NCI-H526 (cell line): Measurements from ENCODE around the gene MYMX.
"Not testable (repeated sequence)": the region's sequence is repeated elsewhere in the genome, so short reads cannot be mapped to it uniquely, and the experiment has no call there.

Experiments
- DNase-seq, 2 experiments: peaks; one replicate each; lab custom pipeline; 2025; lab: John Stamatoyannopoulos, UW

Gene MYMX

GRCh38 chr6:44186635-44187025, 30.1 kb upstream of the MYMX start:
- no peak for DNase-seq

DNA sequence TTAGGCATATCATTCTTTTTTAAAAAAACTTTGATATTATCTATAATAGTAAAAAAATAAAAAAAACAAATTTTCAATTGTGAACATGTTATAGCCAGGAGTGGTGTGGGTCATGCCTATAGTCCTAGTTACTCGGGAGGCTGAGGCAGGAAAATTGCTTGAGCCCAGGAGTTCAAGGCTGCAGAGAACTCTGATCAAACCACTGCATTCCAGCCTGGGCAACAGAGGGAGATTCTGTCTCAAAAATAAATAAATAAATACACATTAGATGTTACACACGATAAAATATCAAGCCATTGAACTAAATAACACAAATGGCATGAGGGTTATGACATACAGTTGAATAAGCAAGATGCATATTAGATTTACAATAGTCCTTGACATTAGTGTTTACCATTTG, 27.9 kb upstream of the MYMX start:
- no peak for DNase-seq

DNA sequence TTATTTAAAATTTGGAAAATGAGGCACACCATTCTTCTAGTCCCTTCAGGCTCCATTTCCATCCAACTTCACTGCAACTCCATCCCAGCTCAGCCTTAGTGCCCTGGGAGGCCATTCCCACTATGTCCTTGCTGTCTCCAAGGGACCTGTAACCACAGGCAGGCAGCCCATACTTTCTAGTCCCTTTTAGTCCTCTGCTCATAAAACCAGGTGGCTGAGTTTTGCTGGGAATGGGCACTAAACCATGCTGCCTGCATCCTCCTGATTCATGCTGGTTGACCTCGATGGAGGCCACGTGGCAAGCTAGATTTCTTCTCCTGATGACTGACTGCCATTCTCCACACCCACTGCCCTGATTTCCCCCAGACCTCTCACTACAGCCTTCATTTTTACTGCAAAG, 27.5 kb upstream of the MYMX start:
- DNase-seq = no peak

GRCh38 chr6:44190715-44191114, 26.0 kb upstream of the MYMX start:
- DNase-seq = peak; percentile 40 to 60

GRCh38 chr6:44192428-44193041, 24.2 kb upstream of the MYMX start:
- DNase-seq = no peak

DNA sequence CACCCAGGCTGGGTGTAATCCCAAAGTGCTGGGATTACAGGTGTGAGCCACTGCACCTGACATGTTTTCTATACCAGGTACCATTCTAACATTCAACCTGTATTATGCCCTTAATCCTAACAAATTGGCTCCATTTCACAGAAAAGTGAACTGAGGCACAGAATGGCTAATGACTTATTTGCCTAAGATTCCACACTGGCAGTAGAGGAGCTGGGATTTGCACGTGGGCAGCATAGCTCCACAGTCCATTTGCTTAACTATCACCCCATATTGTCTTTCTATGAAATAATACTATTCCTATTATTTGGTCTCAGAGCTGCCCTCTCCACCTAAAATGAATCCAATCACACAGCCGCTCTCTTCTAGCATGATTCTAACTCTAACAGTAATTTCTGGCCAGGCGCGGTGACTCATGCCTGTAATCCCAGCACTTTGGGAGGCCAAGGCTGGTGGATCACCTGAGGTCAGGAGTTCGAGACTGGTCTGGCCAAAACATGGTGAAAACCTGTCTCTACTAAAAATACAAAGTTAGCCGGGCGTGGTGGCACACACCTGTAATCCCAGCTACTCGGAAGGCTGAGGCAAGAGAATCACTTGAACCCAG, 23.3 kb upstream of the MYMX start:
- no peak for DNase-seq

- DNase-seq = no peak
Observed at GRCh38 chr6:44194326-44194725, 22.4 kb upstream of the MYMX start.

DNA sequence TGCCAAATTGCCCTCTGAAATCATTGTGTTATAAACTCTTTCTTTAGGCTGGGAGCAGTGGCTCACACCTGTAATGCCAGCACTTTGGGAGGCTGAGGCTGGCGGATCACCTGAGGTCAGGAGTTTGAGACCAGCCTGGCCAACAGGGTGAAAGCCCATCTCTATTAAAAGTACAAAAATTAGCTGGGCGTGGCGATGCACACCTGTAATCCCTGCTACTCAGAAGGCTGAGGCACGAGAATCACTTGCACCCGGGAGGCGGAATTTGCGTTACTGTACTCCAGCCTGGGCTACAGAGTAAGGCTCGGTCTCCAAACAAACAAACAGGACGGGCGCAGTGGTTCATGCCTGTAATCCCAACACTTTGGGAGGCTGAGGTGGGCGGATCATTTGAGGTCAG, 20.4 kb upstream of the MYMX start:
- not testable (repeated sequence) for DNase-seq

DNA sequence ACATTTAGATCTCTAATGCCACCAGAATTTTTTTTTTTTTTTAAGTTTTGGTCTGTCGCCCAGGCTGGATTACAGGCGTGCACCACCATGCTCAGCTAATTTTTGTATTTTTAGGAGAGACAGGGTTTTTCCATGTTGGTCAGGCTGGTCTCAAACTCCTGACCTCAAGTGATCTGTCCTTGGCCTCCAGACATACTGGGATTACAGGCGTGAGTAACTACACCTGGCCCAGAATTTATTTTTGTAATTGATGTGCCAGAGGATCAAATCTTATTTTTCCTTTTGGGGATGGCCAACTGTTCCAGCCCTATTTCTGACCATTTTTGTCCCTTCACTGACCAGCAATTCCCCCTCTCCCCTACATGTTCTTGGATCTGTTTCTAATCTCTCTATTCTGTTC, 18.0 kb upstream of the MYMX start:
- no peak for DNase-seq

DNA sequence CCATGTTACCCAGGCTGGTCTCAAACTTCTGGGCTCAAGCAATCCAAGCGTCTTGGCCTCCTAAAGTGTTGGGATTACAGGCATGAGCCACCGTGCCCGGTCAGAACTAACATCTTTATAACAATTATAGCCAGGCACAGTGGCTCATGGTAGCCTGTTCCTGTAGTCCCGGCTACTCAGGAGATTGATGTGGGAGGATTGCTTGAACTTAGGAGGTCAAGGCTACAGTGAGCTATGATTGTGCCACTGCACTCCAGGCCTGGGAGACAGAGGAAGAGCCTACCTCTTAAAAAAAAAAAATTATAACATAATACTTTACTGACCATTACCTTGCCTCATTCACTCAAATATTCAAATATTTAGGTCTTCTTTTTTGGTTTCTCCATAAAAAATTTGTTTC, 16.8 kb upstream of the MYMX start:
- no peak for DNase-seq

DNA sequence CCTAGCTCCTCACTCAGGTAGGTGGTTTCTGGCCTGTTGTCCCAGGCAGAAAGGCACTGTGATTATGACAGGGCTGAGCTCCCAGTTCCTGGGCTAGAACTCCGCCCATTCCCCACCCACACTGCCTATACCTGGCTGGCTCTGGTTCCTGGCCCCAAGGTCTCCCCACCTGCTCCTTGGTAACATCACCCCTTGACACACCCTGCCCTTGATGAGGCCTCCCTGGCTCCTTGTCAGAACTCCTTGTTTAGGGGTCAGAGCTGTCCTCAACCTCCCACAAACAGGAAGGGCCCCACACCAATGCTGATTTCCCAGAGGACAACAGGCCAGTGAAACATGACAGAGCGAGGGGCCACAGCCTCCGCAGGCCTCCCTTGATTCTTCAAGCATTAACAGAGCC, 15.5 kb upstream of the MYMX start:
- DNase-seq = no peak

DNA sequence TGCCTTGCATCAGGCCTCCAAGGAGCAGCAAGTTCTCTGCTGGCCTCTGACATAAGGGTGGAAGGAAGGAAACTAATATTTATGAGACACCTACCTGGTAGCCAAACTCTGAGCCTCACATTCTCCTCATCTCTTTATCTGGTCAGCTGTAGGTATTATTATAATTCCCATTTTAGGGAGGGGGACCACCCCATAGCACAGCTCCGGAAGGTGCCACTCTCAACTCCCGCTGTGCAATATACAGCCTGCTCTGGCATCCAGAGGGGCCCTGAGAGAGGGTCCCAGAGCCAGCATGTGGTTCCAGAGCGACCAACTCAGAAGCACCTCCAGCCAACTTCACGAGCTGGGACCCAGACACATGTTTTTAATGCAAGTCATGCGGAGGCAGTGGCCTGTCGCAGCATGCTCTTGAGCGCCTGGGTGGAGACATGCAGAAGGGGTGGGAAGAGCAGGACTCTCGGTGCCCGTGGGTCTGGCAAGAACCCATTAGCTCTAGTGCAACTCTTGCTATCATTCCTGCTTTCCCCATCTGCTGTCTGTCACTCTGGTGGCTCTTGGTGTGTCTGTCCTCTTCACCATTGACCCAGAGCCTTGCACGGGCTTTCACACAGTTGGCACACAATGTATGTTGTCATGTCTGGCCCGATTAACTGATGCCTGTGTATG, 15.0 kb upstream of the MYMX start:
- no peak for DNase-seq

- no peak for DNase-seq
Observed at GRCh38 chr6:44202332-44202971, 14.3 kb upstream of the MYMX start.

DNA sequence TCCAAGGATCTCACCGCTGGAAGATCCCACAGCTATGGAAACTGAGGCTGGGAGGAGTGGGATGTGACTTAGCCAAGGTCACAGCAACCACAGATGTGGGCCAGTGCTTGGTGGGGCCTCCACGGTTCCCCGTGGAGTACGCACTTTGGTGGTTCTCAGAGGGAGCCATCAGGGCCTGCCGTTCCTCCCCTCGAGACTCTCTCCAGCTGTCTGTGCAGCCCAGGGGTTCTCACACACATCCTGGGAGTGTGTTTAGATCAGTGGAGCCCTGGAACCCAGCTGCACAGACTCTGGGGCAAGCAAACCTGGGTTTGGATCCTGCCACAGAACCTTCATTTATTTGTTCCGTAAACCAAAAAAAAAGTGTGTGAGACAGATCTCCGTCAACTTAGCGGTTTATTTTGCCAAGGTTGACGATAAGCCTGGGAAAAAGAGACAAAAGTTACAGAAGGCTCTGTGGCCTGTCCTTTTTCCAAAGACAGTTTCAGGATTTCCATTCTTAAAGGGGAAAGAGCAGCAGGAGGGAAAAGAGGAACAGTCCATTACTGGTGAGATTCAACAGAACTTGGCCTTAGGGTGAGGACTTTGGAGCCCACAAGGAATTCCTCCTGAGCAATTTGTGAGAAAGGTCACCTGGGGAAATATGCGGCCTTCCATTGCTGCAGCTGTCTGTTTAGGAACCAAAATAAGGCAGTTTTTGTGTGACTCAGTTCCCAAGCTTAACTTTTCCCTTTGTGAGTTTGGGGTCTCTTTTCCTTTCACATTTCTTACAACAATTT, 13.6 kb upstream of the MYMX start:
- no peak for DNase-seq

DNA sequence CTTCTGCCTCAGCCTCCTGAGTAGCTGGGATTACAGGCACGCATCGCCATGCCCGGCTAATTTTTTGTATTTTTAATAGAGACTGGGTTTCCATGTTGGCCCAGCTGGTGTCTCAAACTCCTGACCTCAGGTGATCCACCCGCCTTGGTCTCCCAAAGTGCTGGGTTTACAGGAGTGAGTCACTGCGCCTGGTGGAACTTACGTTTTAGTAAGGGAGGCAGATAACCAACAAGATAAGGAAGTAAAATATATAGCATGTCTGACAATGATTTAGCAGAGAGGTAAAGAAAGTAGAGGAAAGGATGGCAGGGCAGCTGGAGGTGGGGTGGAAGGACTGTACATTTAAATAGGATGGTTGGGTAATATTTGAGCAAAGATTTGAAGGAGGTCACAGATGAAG, 12.8 kb upstream of the MYMX start:
- DNase-seq = no peak

DNA sequence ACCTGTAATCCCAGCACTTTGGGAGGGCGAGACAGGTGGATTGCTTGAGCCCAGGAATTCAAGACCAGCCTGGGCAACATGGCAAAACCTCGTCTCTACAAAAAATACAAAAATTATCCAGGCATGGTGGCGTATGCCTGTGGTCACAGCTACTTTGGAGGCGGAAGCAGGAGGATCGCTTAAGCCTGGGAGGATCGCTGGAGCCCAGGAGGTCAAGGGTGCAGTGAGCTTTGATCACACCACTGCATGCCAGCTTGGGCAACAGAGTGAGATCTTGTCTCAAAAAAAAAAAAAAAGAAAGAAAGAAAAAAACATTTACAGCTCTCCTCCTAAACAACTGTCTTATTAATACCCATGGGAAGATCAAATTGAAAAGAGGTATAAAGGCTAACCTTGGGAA, 8.8 kb upstream of the MYMX start:
- no peak for DNase-seq

- no peak for DNase-seq
Observed at GRCh38 chr6:44211284-44211683, 5.4 kb upstream of the MYMX start.

- DNase-seq = no peak
Observed at GRCh38 chr6:44214307-44214706, 2.4 kb upstream of the MYMX start.

GRCh38 chr6:44217332-44218143, 812 bp downstream of the MYMX start:
- DNase-seq = peak; percentile 31 to 65

GRCh38 chr6:44219053-44219814, 2.5 kb downstream of the MYMX start:
- DNase-seq = peak; percentile 97 to 98
